Heart left ventricle (tissue), 13 donors: ENCODE data around the gene GPR153.

ENCODE experiments used
- POLR2A ChIP-seq, 2 donors: fragments of 450-650 bp; IDR thresholded peaks; one replicate each; pipeline ENCODE4 v1.6.1; 2017; ENCODE audit warnings: antibody characterized with exemption in 2 of 2, mild to moderate bottlenecking in 2 of 2, moderate library complexity in 2 of 2
- TF ChIP-seq, protein P1 (sequence below), 12 donors: fragments of 200-600 bp; sonication (generic) in 4 of 12; IDR thresholded peaks; one replicate each; pipeline versions ENCODE4 v1.5.0 to v1.8.0; 2018 to 2022; ENCODE audit warnings: antibody characterized with exemption in 12 of 12, mild to moderate bottlenecking in 5 of 12
- donor health status: ischemic (EF 13 %, LVEDD 7.1; RV severe dilation, severe dysfunction).
- donor health status: DM: no; HTN: yes; CAD: no.
- donor health status: DM: no; HTN: no; CAD: no.
- donor health status: ischemic (EF 25% LVEDD 6.9; RV normal size, moderate dysfunction).
- donor health status: ischemic (EF 25% LVEDD 5.7; RV mildly dilated, moderate dysfunction).
- donor health status: ischemic (EF 35%, LVEDD 5.7; RV mildly dilated, moderate dysfunction).
- donor health status: nonischemic (EF 11% LVEDD 7.7; RV severe dilation, severe dysfunction).
- donor health status: DM: yes; HTN: yes; CAD: no.
- donor health status: PGD.
- donor health status: ischemic (EF 29% LVEDD 5.4; RV normal size, mild dysfunction).
- donor health status: nonischemic (EF 23%, LVEDD 6.1; RV moderate dilation, normal function).

GRCh38 chr1:6287431-6287886, 26.6 kb upstream of the GPR153 start:
- TF ChIP-seq POLR2A (IDR thresholded peaks at IDR 0.05): no peak
- TF ChIP-seq, protein P1, sequence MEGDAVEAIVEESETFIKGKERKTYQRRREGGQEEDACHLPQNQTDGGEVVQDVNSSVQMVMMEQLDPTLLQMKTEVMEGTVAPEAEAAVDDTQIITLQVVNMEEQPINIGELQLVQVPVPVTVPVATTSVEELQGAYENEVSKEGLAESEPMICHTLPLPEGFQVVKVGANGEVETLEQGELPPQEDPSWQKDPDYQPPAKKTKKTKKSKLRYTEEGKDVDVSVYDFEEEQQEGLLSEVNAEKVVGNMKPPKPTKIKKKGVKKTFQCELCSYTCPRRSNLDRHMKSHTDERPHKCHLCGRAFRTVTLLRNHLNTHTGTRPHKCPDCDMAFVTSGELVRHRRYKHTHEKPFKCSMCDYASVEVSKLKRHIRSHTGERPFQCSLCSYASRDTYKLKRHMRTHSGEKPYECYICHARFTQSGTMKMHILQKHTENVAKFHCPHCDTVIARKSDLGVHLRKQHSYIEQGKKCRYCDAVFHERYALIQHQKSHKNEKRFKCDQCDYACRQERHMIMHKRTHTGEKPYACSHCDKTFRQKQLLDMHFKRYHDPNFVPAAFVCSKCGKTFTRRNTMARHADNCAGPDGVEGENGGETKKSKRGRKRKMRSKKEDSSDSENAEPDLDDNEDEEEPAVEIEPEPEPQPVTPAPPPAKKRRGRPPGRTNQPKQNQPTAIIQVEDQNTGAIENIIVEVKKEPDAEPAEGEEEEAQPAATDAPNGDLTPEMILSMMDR (IDR thresholded peaks at IDR 0.05): no peak
